Neural cell (in vitro differentiated cells): Measurements from ENCODE around the gene ST6GALNAC2. TPM values are rescaled to one million over a fixed set of nuclear protein-coding genes. Genes with fewer than 3 reads are reported as not detected.

Experiments
- H2AFZ ChIP-seq: fragments of 200-600, 300-800 bp; sonication (generic), shearing (Covaris generic); 2 replicates; pipeline ENCODE4 v1.6.0; 2014; ENCODE audit warnings: low read depth, mild to moderate bottlenecking, antibody characterized with exemption, low read length, moderate library complexity
- H3F3A ChIP-seq: fragments of 200-600 bp; shearing (Covaris generic); 2 replicates; pipeline ENCODE4 v1.6.1; 2016; ENCODE audit warnings: mild to moderate bottlenecking, moderate library complexity, mixed read lengths, antibody characterized with exemption, low read length; ENCODE audit not compliant: insufficient read depth, poor library complexity, severe bottlenecking
- H3K27ac ChIP-seq: fragments of 200-600, 300-800 bp; sonication (generic), shearing (Covaris generic); 2 replicates; pipeline ENCODE4 v1.5.1; 2014; ENCODE audit warnings: mild to moderate bottlenecking, low read length, moderate library complexity
- H3K27me3 ChIP-seq: fragments of 300-800, 200-600 bp; sonication (generic), shearing (Covaris generic); 2 replicates; pipeline ENCODE4 v1.6.0; 2014; ENCODE audit warnings: mild to moderate bottlenecking, low read depth, low read length, moderate library complexity; ENCODE audit not compliant: insufficient read depth
- H3K36me3 ChIP-seq: fragments of 300-800, 200-600 bp; sonication (generic), shearing (Covaris generic); 2 replicates; pipeline ENCODE4 v1.5.1; 2014; ENCODE audit warnings: mild to moderate bottlenecking, antibody characterized with exemption, low read length, moderate library complexity; ENCODE audit not compliant: insufficient read depth
- H3K4me2 ChIP-seq: fragments of 300-800, 200-600 bp; sonication (generic), shearing (Covaris generic); 2 replicates; pipeline ENCODE4 v1.6.0; 2014; ENCODE audit warnings: mild to moderate bottlenecking, low read length
- H3K4me3 ChIP-seq: fragments of 300-800, 200-600 bp; sonication (generic), shearing (Covaris generic); 2 replicates; pipeline ENCODE4 v1.5.1; 2014; ENCODE audit warnings: mild to moderate bottlenecking, low read length, moderate library complexity
- H3K79me2 ChIP-seq: fragments of 200-600 bp; shearing (Covaris generic); replicated peaks from 2 replicates; pipeline ENCODE4 v1.6.0; 2014; ENCODE audit warnings: mild to moderate bottlenecking, low read length, moderate library complexity; ENCODE audit not compliant: insufficient read depth
- H3K9ac ChIP-seq: fragments of 300-800, 200-600 bp; sonication (generic), shearing (Covaris generic); 2 replicates; pipeline ENCODE4 v1.6.1; 2016; ENCODE audit warnings: mild to moderate bottlenecking, low read length, mixed read lengths
- H3K9me2 ChIP-seq: fragments of 200-600 bp; shearing (Covaris generic); 2 replicates; pipeline ENCODE4 v1.6.1; 2016; ENCODE audit warnings: mild to moderate bottlenecking, low read length, mixed read lengths; ENCODE audit not compliant: insufficient read depth
- H3K9me3 ChIP-seq: fragments of 200-600, 300-800 bp; sonication (generic), shearing (Covaris generic); 2 replicates; pipeline ENCODE4 v1.6.1; 2016; ENCODE audit warnings: mild to moderate bottlenecking, mixed run types, low read length, moderate library complexity, mixed read lengths
- H4K20me1 ChIP-seq: fragments of 200-600 bp; shearing (Covaris generic); 2 replicates; pipeline ENCODE4 v1.6.1; 2016; ENCODE audit warnings: mild to moderate bottlenecking, mixed run types; ENCODE audit not compliant: insufficient read depth
- EP300 ChIP-seq: fragments of 450-650 bp; conservative IDR thresholded peaks from 2 replicates; pipeline ENCODE4 v1.6.1; 2014; ENCODE audit warnings: antibody characterized with exemption, mild to moderate bottlenecking, moderate library complexity; ENCODE audit not compliant: poor library complexity, severe bottlenecking
- EZH2 ChIP-seq: fragments of 200-600, 300-800 bp; shearing (Covaris generic), sonication (generic); IDR thresholded peaks from 2 replicates; pipeline ENCODE4 v1.6.1; 2014; ENCODE audit warnings: antibody characterized with exemption, low read length, borderline replicate concordance, mild to moderate bottlenecking; ENCODE audit not compliant: insufficient read depth, poor library complexity, severe bottlenecking
- MXI1 ChIP-seq: fragments of 450-650 bp; conservative IDR thresholded peaks from 2 replicates; pipeline ENCODE4 v1.6.1; 2014; ENCODE audit warnings: antibody characterized with exemption, mild to moderate bottlenecking; ENCODE audit not compliant: poor library complexity, severe bottlenecking
- POLR2AphosphoS5 ChIP-seq: IDR thresholded peaks from 2 replicates; pipeline ENCODE4 v1.6.1; 2012
- RAD21 ChIP-seq: fragments of 450-650 bp; conservative IDR thresholded peaks from 2 replicates; pipeline ENCODE4 v1.6.1; 2014; ENCODE audit warnings: antibody characterized with exemption, mild to moderate bottlenecking, moderate library complexity
- SMC3 ChIP-seq: fragments of 450-650 bp; conservative IDR thresholded peaks from 2 replicates; pipeline ENCODE4 v1.6.1; 2014; ENCODE audit warnings: antibody characterized with exemption, mild to moderate bottlenecking, moderate library complexity; ENCODE audit not compliant: poor library complexity
- TAF1 ChIP-seq: IDR thresholded peaks from 2 replicates; pipeline ENCODE4 v1.6.1; 2012; ENCODE audit warnings: low read depth
- polyA plus RNA-seq: library from polyadenylated mRNA; depleted of rRNA; stranded (reverse); fragments of >200 nt; gene quantifications from 2 replicates; pipeline ENCODE4 v1.2.3, GENCODE V29; 2014
- TF ChIP-seq, protein P1 (sequence below): IDR thresholded peaks from 2 replicates; pipeline ENCODE4 v1.6.1; 2012; ENCODE audit warnings: borderline replicate concordance
- TF ChIP-seq, protein P2 (sequence below): fragments of 450-650 bp; IDR thresholded peaks from 2 replicates; pipeline ENCODE4 v1.5.1; 2014; ENCODE audit warnings: antibody characterized with exemption, mild to moderate bottlenecking, moderate library complexity; ENCODE audit not compliant: poor library complexity, severe bottlenecking

ST6GALNAC2 gene
- polyA plus RNA-seq, 1 donor from 2014 or later: not detected

DNA sequence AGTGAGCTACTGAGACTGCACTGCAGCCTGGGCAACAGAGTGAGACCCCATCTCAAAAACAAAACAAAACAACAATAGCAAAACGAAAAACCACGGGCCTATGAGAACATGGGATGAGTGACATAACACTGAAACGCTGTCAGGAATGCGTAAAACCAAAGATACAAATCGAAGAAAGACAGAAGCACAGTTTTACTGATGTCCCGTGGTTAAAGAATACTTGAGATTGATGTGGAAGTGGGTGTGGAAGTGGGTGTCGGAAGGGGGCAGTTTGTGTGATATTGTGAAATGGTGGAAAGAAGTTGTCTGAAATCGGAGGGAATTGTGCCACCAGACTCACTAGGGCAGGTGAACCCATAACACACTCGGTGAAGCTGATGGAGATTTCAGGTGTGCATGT is 9.5 kb downstream of the ST6GALNAC2 start:
- no peaks in the 10 kb centered on the region for H3K9me3 ChIP-seq
- no peak for TF ChIP-seq POLR2AphosphoS5
- TF ChIP-seq, protein P1, sequence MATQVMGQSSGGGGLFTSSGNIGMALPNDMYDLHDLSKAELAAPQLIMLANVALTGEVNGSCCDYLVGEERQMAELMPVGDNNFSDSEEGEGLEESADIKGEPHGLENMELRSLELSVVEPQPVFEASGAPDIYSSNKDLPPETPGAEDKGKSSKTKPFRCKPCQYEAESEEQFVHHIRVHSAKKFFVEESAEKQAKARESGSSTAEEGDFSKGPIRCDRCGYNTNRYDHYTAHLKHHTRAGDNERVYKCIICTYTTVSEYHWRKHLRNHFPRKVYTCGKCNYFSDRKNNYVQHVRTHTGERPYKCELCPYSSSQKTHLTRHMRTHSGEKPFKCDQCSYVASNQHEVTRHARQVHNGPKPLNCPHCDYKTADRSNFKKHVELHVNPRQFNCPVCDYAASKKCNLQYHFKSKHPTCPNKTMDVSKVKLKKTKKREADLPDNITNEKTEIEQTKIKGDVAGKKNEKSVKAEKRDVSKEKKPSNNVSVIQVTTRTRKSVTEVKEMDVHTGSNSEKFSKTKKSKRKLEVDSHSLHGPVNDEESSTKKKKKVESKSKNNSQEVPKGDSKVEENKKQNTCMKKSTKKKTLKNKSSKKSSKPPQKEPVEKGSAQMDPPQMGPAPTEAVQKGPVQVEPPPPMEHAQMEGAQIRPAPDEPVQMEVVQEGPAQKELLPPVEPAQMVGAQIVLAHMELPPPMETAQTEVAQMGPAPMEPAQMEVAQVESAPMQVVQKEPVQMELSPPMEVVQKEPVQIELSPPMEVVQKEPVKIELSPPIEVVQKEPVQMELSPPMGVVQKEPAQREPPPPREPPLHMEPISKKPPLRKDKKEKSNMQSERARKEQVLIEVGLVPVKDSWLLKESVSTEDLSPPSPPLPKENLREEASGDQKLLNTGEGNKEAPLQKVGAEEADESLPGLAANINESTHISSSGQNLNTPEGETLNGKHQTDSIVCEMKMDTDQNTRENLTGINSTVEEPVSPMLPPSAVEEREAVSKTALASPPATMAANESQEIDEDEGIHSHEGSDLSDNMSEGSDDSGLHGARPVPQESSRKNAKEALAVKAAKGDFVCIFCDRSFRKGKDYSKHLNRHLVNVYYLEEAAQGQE: no peak
- no peak overlapping the region for H3K9ac ChIP-seq
- no peaks in the 10 kb centered on the region for H3K27me3 ChIP-seq
- no peak overlapping the region for H2AFZ ChIP-seq
- no peaks in the 10 kb centered on the region for H3K9me2 ChIP-seq
- no peaks in the 10 kb centered on the region for H3K36me3 ChIP-seq
- H3K79me2 ChIP-seq: no peaks in the 10 kb centered on the region
- no peak overlapping the region for H3K27ac ChIP-seq
- no peaks in the 10 kb centered on the region for H3F3A ChIP-seq
- no peaks in the 10 kb centered on the region for H4K20me1 ChIP-seq
- H3K4me3 ChIP-seq: no peak overlapping the region
- H3K4me2 ChIP-seq: no peak overlapping the region

DNA sequence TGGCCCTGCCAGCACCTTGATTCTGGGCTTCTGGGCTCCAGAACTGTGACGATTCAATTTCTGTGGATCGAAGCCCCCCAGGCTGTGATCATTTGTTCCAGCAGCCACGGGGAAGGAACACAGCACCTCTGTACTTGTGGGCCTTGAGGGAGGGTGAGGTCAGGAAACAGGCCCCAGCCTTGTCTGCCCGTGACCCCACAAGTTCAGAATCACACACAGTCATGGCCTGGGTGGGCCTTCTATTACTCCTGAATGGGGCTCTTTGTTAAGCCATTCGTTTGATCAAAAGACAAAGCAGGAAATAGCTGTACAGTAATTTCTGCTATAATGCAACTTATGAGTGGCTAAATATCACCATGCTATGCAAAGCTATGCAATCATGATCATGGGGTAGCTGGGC is 10.1 kb downstream of the ST6GALNAC2 start:
- TF ChIP-seq, protein P1: no peak
- no peak for TF ChIP-seq SMC3
- no peak for TF ChIP-seq EP300
- no peak for TF ChIP-seq RAD21
- no peak for TF ChIP-seq EZH2
- TF ChIP-seq, protein P2, sequence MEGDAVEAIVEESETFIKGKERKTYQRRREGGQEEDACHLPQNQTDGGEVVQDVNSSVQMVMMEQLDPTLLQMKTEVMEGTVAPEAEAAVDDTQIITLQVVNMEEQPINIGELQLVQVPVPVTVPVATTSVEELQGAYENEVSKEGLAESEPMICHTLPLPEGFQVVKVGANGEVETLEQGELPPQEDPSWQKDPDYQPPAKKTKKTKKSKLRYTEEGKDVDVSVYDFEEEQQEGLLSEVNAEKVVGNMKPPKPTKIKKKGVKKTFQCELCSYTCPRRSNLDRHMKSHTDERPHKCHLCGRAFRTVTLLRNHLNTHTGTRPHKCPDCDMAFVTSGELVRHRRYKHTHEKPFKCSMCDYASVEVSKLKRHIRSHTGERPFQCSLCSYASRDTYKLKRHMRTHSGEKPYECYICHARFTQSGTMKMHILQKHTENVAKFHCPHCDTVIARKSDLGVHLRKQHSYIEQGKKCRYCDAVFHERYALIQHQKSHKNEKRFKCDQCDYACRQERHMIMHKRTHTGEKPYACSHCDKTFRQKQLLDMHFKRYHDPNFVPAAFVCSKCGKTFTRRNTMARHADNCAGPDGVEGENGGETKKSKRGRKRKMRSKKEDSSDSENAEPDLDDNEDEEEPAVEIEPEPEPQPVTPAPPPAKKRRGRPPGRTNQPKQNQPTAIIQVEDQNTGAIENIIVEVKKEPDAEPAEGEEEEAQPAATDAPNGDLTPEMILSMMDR: no peak
- no peak for TF ChIP-seq TAF1
- TF ChIP-seq POLR2AphosphoS5: no peak
- TF ChIP-seq MXI1: no peak
- Histone ChIP-seq H3K27ac (no peak overlapping the region), H3K36me3 (no peaks in the 10 kb centered on the region), H3K27me3 (no peaks in the 10 kb centered on the region), H2AFZ (no peak overlapping the region), H3F3A (no peaks in the 10 kb centered on the region), H3K9me2 (no peaks in the 10 kb centered on the region), H3K9ac (no peak overlapping the region), H3K9me3 (no peaks in the 10 kb centered on the region), H4K20me1 (no peaks in the 10 kb centered on the region), H3K4me2 (no peak overlapping the region), H3K79me2 (no peaks in the 10 kb centered on the region), H3K4me3 (no peak overlapping the region)
